ENCODE measurements around the gene HDDC3. TPM values are rescaled to one million over a fixed set of nuclear protein-coding genes. Genes with fewer than 3 reads are reported as not detected.

HDDC3 gene
- total RNA-seq, 1 experiment from 2014 or later, result 5.3 TPM

GRCh38 chr15:90962021-90962420, 29.7 kb upstream of the HDDC3 start:
- H3K27ac ChIP-seq (ENCODE audit: low read length), result no peak overlapping the region
- ATAC-seq (no peak), DNase-seq (ENCODE audit: low read depth, low spot score) (no peak)
- no peak for TF ChIP-seq TCF7L2 (IDR thresholded peaks at IDR 0.05; ENCODE audit: low read depth, low read length)
- TF ChIP-seq CTCF (IDR thresholded peaks at IDR 0.05), result no peak
- TF ChIP-seq SIN3A (IDR thresholded peaks at IDR 0.05; ENCODE audit: borderline replicate concordance, insufficient read depth, low read depth, low read length), result no peak
- TF ChIP-seq, protein P1, sequence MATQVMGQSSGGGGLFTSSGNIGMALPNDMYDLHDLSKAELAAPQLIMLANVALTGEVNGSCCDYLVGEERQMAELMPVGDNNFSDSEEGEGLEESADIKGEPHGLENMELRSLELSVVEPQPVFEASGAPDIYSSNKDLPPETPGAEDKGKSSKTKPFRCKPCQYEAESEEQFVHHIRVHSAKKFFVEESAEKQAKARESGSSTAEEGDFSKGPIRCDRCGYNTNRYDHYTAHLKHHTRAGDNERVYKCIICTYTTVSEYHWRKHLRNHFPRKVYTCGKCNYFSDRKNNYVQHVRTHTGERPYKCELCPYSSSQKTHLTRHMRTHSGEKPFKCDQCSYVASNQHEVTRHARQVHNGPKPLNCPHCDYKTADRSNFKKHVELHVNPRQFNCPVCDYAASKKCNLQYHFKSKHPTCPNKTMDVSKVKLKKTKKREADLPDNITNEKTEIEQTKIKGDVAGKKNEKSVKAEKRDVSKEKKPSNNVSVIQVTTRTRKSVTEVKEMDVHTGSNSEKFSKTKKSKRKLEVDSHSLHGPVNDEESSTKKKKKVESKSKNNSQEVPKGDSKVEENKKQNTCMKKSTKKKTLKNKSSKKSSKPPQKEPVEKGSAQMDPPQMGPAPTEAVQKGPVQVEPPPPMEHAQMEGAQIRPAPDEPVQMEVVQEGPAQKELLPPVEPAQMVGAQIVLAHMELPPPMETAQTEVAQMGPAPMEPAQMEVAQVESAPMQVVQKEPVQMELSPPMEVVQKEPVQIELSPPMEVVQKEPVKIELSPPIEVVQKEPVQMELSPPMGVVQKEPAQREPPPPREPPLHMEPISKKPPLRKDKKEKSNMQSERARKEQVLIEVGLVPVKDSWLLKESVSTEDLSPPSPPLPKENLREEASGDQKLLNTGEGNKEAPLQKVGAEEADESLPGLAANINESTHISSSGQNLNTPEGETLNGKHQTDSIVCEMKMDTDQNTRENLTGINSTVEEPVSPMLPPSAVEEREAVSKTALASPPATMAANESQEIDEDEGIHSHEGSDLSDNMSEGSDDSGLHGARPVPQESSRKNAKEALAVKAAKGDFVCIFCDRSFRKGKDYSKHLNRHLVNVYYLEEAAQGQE (IDR thresholded peaks at IDR 0.05; ENCODE audit: insufficient read depth in 1 of 2, low read depth in 2 of 2, low read length in 1 of 2), result no peak
- TF ChIP-seq POLR2AphosphoS5 (IDR thresholded peaks at IDR 0.05; ENCODE audit: low read depth, low read length), result no peak; the same call in 1 of the 2 replicates
- in situ Hi-C loops (cut with HindIII; ENCODE audit: low pct_unique_long_range_greater_than_20kb, low sequenced_read_pairs) (no loop called here), intact Hi-C loops (cut with micrococcal nuclease; ENCODE audit: unreplicated experiment) (no loop called here)
- no TSS peak for BruUV-seq (replicated peaks)
- ChIA-PET CTCF (no interaction called here), POLR2A (no interaction called here)
- H3K4me3 ChIP-seq (ENCODE audit: low read depth in 2 of 2, low read length in 2 of 2), result no peak overlapping the region
- peaks cover 19% of the 10 kb centered on the region for H3K36me3 ChIP-seq (ENCODE audit: control insufficient read depth, insufficient read depth, low read length)
- no peaks in the 10 kb centered on the region for H3K27me3 ChIP-seq (ENCODE audit: control insufficient read depth, insufficient read depth, low read length)
- peaks cover 4% of the 10 kb centered on the region for H3K4me1 ChIP-seq (ENCODE audit: control insufficient read depth, insufficient read depth, low read length)
- H3K9me3 ChIP-seq (ENCODE audit: control insufficient read depth, insufficient read depth, low read depth, low read length), result no peaks in the 10 kb centered on the region

DNA sequence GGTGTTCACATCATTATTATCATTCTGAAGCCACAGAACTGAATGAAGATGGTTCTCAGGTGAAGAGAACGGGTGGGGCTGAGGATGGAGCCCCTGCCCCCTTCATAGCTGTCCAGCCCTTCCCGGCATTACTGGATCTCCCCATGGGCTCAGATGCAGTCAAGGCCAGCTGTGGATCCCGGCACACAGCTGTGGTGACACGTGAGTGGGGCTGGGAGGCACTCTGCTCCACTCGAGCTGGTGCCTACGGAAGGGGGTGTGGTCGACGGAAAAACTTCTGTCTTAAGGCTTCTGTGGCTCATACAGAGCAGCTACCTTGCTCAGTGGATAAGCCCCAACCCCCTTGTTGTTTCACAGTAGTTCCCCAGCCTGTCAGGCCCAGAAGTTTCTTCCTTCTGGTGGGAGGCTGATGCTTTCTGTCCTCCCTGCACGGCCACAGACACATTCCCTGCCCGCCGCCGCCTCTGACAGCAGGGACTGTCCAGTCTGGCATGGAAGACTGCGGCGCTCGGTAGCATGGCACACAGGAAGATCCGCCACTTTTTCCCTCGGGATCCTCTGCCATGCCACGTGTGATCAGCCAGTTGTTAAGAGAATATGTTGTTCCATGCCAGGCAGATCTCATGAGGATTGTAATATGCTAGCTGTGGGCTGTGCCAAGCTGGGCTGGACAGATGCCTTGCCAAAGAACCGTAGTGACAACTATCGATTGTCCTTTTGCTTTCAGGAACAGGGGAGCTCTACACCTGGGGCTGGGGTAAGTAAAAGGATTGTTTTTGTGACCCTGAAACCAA, 28.1 kb upstream of the HDDC3 start:
- no peak for ATAC-seq

More for the DNA sequence above, 28.1 kb upstream of the HDDC3 start:
- ChIA-PET POLR2A (no interaction called here), CTCF (no interaction called here)
- H3K27ac ChIP-seq (ENCODE audit: low read length), result no peak overlapping the region
- in situ Hi-C loops (cut with HindIII; ENCODE audit: low pct_unique_long_range_greater_than_20kb, low sequenced_read_pairs), result no loop called here
- TF ChIP-seq TCF7L2 (IDR thresholded peaks at IDR 0.05; ENCODE audit: low read depth, low read length), result no peak
- TF ChIP-seq, protein P1 (IDR thresholded peaks at IDR 0.05; ENCODE audit: insufficient read depth in 1 of 2, low read depth in 2 of 2, low read length in 1 of 2), result no peak
- TF ChIP-seq POLR2AphosphoS5 (IDR thresholded peaks at IDR 0.05; ENCODE audit: low read depth, low read length), result no peak
- TF ChIP-seq SIN3A (IDR thresholded peaks at IDR 0.05; ENCODE audit: borderline replicate concordance, insufficient read depth, low read depth, low read length), result no peak
- TF ChIP-seq CTCF (IDR thresholded peaks at IDR 0.05), result no peak
- peaks cover 6% of the 10 kb centered on the region for H3K36me3 ChIP-seq (ENCODE audit: control insufficient read depth, insufficient read depth, low read length)
- DNase-seq (ENCODE audit: low read depth, low spot score), result no peak
- BruUV-seq (replicated peaks), result no TSS peak
- no peaks in the 10 kb centered on the region for H3K27me3 ChIP-seq (ENCODE audit: control insufficient read depth, insufficient read depth, low read length)
- H3K9me3 ChIP-seq (ENCODE audit: control insufficient read depth, insufficient read depth, low read depth, low read length), result no peaks in the 10 kb centered on the region
- peaks cover 13% of the 10 kb centered on the region for H3K4me1 ChIP-seq (ENCODE audit: control insufficient read depth, insufficient read depth, low read length)
- intact Hi-C loops (cut with micrococcal nuclease; ENCODE audit: unreplicated experiment), result no loop called here
- H3K4me3 ChIP-seq (ENCODE audit: low read depth in 2 of 2, low read length in 2 of 2), result no peak overlapping the region
